Measurements from ENCODE around the gene DGKH.

DGKH gene

GRCh38 chr13:42048342-42048683 lies at the start of gene DGKH:
TSS of gene DGKH (plus strand) at chr13:42048648. CDS start at chr13:42048774, 126 bp downstream.
- no peak for FAIRE-seq

GRCh38 chr13:42000846-42001245 lies 47.6 kb upstream of the DGKH start:
- FAIRE-seq: no peak

GRCh38 chr13:42001580-42001979 lies 46.9 kb upstream of the DGKH start:
- no peak for FAIRE-seq

- no peak for FAIRE-seq
These were observed 46.4 kb upstream of the DGKH start for GRCh38 chr13:42002066-42002465.

GRCh38 chr13:42007844-42008243 lies 40.6 kb upstream of the DGKH start:
- FAIRE-seq: no peak

GRCh38 chr13:42009057-42009456 lies 39.4 kb upstream of the DGKH start:
- FAIRE-seq: no peak

GRCh38 chr13:42011601-42012350 lies 36.7 kb upstream of the DGKH start:
- FAIRE-seq: no peak

GRCh38 chr13:42014119-42014518 lies 34.3 kb upstream of the DGKH start:
- no peak for FAIRE-seq

GRCh38 chr13:42017264-42017663 lies 31.2 kb upstream of the DGKH start:
- FAIRE-seq: no peak

GRCh38 chr13:42021851-42022250 lies 26.6 kb upstream of the DGKH start:
- FAIRE-seq: no peak

- FAIRE-seq: no peak
These were observed 26.1 kb upstream of the DGKH start for GRCh38 chr13:42022336-42022735.

- FAIRE-seq: no peak
These were observed 25.5 kb upstream of the DGKH start for GRCh38 chr13:42022796-42023493.

- FAIRE-seq: no peak
These were observed 21.2 kb upstream of the DGKH start for GRCh38 chr13:42027286-42027685.

GRCh38 chr13:42028113-42028799 lies 20.2 kb upstream of the DGKH start:
- no peak for FAIRE-seq

GRCh38 chr13:42035905-42036521 lies 12.4 kb upstream of the DGKH start:
- no peak for FAIRE-seq

- no peak for FAIRE-seq
These were observed 11.7 kb upstream of the DGKH start for GRCh38 chr13:42036711-42037110.

- FAIRE-seq: no peak
These were observed 9.6 kb upstream of the DGKH start for GRCh38 chr13:42038661-42039456.

GRCh38 chr13:42039457-42039945 lies 8.9 kb upstream of the DGKH start:
- no peak for FAIRE-seq

- FAIRE-seq: no peak
These were observed 8.3 kb upstream of the DGKH start for GRCh38 chr13:42039946-42040729.

GRCh38 chr13:42040730-42041010 lies 7.8 kb upstream of the DGKH start:
- no peak for FAIRE-seq

- no peak for FAIRE-seq
These were observed 7.3 kb upstream of the DGKH start for GRCh38 chr13:42041011-42041683.
